ENCODE results near the gene SPDYE2.
"Not testable (repeated sequence)": the region's sequence is repeated elsewhere in the genome, so short reads cannot be mapped to it uniquely, and the experiment has no call there.

DNA sequence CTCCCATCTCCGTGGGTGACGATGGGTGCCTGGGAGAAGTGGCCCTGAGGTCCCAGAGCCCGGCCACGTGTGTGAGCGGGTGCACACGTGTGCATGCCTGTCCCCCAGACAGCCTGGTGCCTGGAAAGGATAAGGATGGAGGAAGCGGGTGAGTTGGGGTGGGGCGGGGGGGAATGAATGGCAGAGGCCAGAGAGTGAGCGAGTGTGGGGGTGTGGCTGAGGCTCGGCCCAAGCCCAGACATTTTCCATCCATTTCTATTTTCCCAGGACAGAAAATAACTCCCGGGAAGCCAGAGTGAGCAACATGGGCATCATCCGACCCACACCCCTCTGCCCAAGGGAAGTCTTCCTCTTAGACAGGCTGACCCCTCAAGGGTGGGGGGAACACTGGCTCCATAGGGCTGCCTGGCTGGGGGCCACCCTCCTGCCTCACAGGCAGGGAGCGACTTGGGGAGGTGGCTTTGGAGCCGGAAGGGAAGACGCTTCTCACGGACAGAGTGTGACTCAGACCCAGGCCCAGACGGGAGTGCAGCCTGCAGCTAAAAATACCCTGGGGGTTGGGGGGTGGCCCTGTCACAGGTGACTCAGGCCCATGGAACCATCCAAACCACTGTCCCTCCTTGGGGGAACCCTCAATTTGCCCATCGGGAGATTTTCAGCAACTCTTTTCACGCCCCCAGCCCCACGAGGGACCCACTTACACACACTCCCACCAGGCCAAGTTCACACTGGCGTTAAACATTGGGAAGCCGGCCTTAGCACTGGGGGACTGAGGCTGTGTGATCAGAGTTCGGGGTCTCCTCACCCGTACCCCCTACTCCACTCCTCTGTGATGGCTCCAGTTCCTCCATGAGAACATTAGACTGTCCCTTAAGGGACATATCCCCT, 45.5 kb upstream of the SPDYE2 start:
- not testable (repeated sequence) for TF ChIP-seq TAF1 (IDR thresholded peaks at IDR 0.05; ENCODE audit: borderline replicate concordance, low read depth, low read length); POLR2A (IDR thresholded peaks at IDR 0.05; ENCODE audit: low read depth, low read length); POLR2AphosphoS5 (IDR thresholded peaks at IDR 0.05; ENCODE audit: low read depth, low read length)
